Mesothelial cell of epicardium (in vitro differentiated cells): ENCODE results near the gene ANG. TPM values are rescaled to one million over a fixed set of nuclear protein-coding genes. Genes with fewer than 3 reads are reported as not detected.
"Not testable (repeated sequence)": the region's sequence is repeated elsewhere in the genome, so short reads cannot be mapped to it uniquely, and the experiment has no call there.

Experiments used
- DNase-seq, 2 experiments: peaks; one replicate each; pipeline ENCODE4 v3.0.0; 2021; ENCODE audit warnings: low spot score in 2 of 2; ENCODE audit not compliant: unreplicated experiment in 2 of 2
- H3K27ac Mint-ChIP-seq: 2 replicates; pipeline ENCODE4 v1.8.0; 2021; ENCODE audit warnings: mixed read lengths
- H3K27me3 Mint-ChIP-seq: 2 replicates; pipeline ENCODE4 v1.8.0; 2021; ENCODE audit warnings: low read depth, mixed read lengths
- H3K36me3 Mint-ChIP-seq: 2 replicates; pipeline ENCODE4 v1.8.0; 2021; ENCODE audit warnings: mixed read lengths
- H3K4me1 Mint-ChIP-seq: 2 replicates; pipeline ENCODE4 v1.8.0; 2021; ENCODE audit warnings: mixed read lengths
- H3K4me3 Mint-ChIP-seq: 2 replicates; pipeline ENCODE4 v1.8.0; 2021; ENCODE audit warnings: mild to moderate bottlenecking, moderate library complexity, mixed read lengths
- H3K9me3 Mint-ChIP-seq: 2 replicates; pipeline ENCODE4 v1.8.0; 2021; ENCODE audit warnings: mixed read lengths
- CTCF ChIP-seq: fragments of 200-600 bp; sonication (generic); IDR thresholded peaks from one replicate; pipeline ENCODE4 v1.5.0; 2021; ENCODE audit warnings: antibody characterized with exemption; ENCODE audit not compliant: unreplicated experiment
- total RNA-seq: library from RNA; stranded (reverse); gene quantifications from 3 replicates; pipeline ENCODE4 v1.2.1, GENCODE V29; 2021

Gene ANG
- total RNA-seq, 1 donor from 2014 or later = 5.4 TPM

GRCh38 chr14:20720741-20721140 is 32.2 kb downstream of the ANG start:
- no peak for TF ChIP-seq CTCF
- no peak overlapping the region for H3K4me3 Mint-ChIP-seq
- peaks cover 8% of the 10 kb centered on the region for H3K27me3 Mint-ChIP-seq
- peaks cover 8% of the 10 kb centered on the region for H3K4me1 Mint-ChIP-seq
- no peak for DNase-seq
- H3K9me3 Mint-ChIP-seq = peaks cover 10% of the 10 kb centered on the region
- peaks cover 4% of the 10 kb centered on the region for H3K36me3 Mint-ChIP-seq
- no peak overlapping the region for H3K27ac Mint-ChIP-seq

- Mint-ChIP-seq H3K4me3 (no peak overlapping the region), H3K27ac (no peak overlapping the region), H3K4me1 (peaks cover 8% of the 10 kb centered on the region), H3K27me3 (peaks cover 13% of the 10 kb centered on the region), H3K9me3 (peaks cover 5% of the 10 kb centered on the region), H3K36me3 (peaks cover 4% of the 10 kb centered on the region)
- TF ChIP-seq CTCF = no peak
- DNase-seq = no peak
Measured at GRCh38 chr14:20722016-20722415, 33.5 kb downstream of the ANG start.

- DNase-seq = no peak
- no peaks in the 10 kb centered on the region for H3K9me3 Mint-ChIP-seq
- H3K27ac Mint-ChIP-seq = no peak overlapping the region
- H3K27me3 Mint-ChIP-seq = peaks cover 16% of the 10 kb centered on the region
- no peak for TF ChIP-seq CTCF
- H3K36me3 Mint-ChIP-seq = peaks cover 4% of the 10 kb centered on the region
- H3K4me1 Mint-ChIP-seq = peaks cover 8% of the 10 kb centered on the region
- no peak overlapping the region for H3K4me3 Mint-ChIP-seq
Measured at GRCh38 chr14:20723488-20723887, 34.9 kb downstream of the ANG start.

GRCh38 chr14:20726121-20726520 is 37.6 kb downstream of the ANG start:
- not testable (repeated sequence) for H3K4me3 Mint-ChIP-seq, H3K27ac Mint-ChIP-seq, DNase-seq, H3K36me3 Mint-ChIP-seq, H3K9me3 Mint-ChIP-seq, H3K4me1 Mint-ChIP-seq
- peaks cover 16% of the 10 kb centered on the region for H3K27me3 Mint-ChIP-seq

- Mint-ChIP-seq H3K4me3 (no peak overlapping the region), H3K4me1 (no peaks in the 10 kb centered on the region), H3K27ac (no peak overlapping the region), H3K27me3 (peaks cover 15% of the 10 kb centered on the region), H3K9me3 (no peaks in the 10 kb centered on the region), H3K36me3 (peaks cover 3% of the 10 kb centered on the region)
- DNase-seq = no peak
- TF ChIP-seq CTCF = no peak
Measured at GRCh38 chr14:20726531-20726930, 38.0 kb downstream of the ANG start.

- peaks cover 7% of the 10 kb centered on the region for H3K4me1 Mint-ChIP-seq
- H3K36me3 Mint-ChIP-seq = no peaks in the 10 kb centered on the region
- H3K9me3 Mint-ChIP-seq = no peaks in the 10 kb centered on the region
- H3K4me3 Mint-ChIP-seq = no peak overlapping the region
- peaks cover 9% of the 10 kb centered on the region for H3K27me3 Mint-ChIP-seq
- no peak overlapping the region for H3K27ac Mint-ChIP-seq
- TF ChIP-seq CTCF = no peak
- no peak for DNase-seq
Measured at GRCh38 chr14:20730891-20731290, 42.3 kb downstream of the ANG start.
